Activated T-helper 17 cell treated with anti-CD3 and anti-CD28 coated beads, Interleukin-2, amount 50 U/mL, for 72 hours (primary cell): Measurements from ENCODE around the gene RHO. TPM values are rescaled to one million over a fixed set of nuclear protein-coding genes. Genes with fewer than 3 reads are reported as not detected.

Experiments used
- ATAC-seq: fragments of 150-1000 bp; cut with Tn5 transposase; replicated peaks from 2 replicates; pipeline ENCODE4 v1.10.0; 2021; ENCODE audit warnings: mild to moderate bottlenecking, moderate library complexity
- H3K27ac Mint-ChIP-seq: one replicate; pipeline ENCODE4 v1.8.0; 2022; ENCODE audit warnings: mixed read lengths
- H3K27me3 Mint-ChIP-seq: one replicate; pipeline ENCODE4 v1.8.0; 2022; ENCODE audit warnings: mixed read lengths
- H3K36me3 Mint-ChIP-seq: one replicate; pipeline ENCODE4 v1.8.0; 2022; ENCODE audit warnings: low read depth, mild to moderate bottlenecking, mixed read lengths
- H3K4me1 Mint-ChIP-seq: one replicate; pipeline ENCODE4 v1.8.0; 2022; ENCODE audit warnings: mixed read lengths
- H3K4me3 Mint-ChIP-seq: one replicate; pipeline ENCODE4 v1.8.0; 2022; ENCODE audit warnings: mild to moderate bottlenecking, mixed read lengths
- H3K9me3 Mint-ChIP-seq: one replicate; pipeline ENCODE4 v1.8.0; 2022; ENCODE audit warnings: mixed read lengths
- total RNA-seq, 2 donors: library from RNA; stranded (reverse); gene quantifications; one replicate each; pipeline ENCODE4 v1.2.3, GENCODE V29; 2022

The RHO gene
- total RNA-seq, 2 donors from 2014 or later, result not detected

DNA sequence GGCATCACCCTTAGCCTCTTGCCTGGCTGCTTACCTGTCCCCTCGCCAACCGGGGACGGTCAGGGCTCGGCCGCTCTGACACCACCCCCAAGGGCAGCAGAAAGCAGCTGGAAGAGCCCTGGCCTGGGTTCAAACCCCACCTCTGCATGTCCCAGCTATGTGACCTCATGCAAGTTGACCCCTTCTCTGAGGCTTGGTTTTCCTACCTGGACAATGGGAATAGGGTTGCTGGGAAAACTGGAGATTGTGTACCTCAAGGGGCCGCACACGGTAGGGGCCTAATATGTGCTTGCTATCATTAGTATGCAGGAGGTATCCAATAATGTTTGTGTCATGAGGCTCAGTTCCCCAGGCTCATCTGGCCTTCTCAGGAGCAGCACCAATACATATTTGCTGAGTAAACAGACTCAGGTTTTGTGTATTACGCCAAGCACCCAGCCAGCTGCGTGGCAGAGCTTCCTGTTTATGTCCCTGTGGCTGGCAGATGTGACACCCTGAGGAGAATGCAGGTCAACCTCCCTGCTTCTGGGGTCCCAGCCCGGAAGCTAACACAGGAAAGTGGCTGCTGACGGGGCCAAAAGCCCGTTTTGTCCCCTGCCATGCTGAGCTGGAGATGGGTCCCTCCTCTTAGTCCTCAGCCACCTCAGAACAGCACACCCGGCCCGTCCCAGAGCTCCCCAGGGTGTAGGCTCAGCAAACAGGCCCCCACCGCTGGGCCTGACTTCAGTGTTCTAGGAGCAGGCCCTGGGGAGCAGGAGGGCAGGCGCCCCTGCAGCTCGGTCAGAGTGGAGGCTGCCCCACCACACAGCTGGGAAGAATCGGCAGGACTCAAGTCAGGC lies 48.3 kb downstream of the RHO start:
- Mint-ChIP-seq H3K27me3 (no peaks in the 10 kb centered on the region), H3K27ac (peak overlapping the region; percentile 77), H3K9me3 (no peaks in the 10 kb centered on the region), H3K4me1 (peaks cover 6% of the 10 kb centered on the region), H3K36me3 (no peaks in the 10 kb centered on the region), H3K4me3 (peak overlapping the region; percentile 58)
- ATAC-seq, result peak; percentile 84

DNA sequence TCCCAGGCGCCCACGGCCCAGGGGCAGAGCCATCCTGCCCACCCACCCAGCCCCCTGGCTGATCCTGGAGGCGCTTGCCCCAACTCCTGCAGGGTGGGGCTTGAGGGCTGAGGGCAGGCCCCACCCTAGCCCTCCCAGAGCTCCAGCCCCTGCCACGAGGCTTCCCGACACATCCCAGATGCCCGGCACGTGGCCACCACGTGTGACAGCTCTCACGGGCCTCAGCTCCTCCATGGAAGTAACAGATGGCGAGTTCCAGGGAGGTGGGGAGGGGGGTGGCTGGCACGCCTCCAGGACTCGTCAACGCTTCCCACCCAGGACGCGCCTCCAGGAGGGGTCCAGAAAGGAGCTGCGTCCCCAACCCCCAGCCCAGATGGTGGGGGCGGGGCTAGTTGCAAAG lies 48.9 kb downstream of the RHO start:
- no peaks in the 10 kb centered on the region for H3K36me3 Mint-ChIP-seq
- no peak for ATAC-seq
- no peak overlapping the region for H3K27ac Mint-ChIP-seq
- H3K4me1 Mint-ChIP-seq, result peaks cover 6% of the 10 kb centered on the region
- H3K9me3 Mint-ChIP-seq, result no peaks in the 10 kb centered on the region
- no peaks in the 10 kb centered on the region for H3K27me3 Mint-ChIP-seq
- H3K4me3 Mint-ChIP-seq, result peak overlapping the region; percentile 58

DNA sequence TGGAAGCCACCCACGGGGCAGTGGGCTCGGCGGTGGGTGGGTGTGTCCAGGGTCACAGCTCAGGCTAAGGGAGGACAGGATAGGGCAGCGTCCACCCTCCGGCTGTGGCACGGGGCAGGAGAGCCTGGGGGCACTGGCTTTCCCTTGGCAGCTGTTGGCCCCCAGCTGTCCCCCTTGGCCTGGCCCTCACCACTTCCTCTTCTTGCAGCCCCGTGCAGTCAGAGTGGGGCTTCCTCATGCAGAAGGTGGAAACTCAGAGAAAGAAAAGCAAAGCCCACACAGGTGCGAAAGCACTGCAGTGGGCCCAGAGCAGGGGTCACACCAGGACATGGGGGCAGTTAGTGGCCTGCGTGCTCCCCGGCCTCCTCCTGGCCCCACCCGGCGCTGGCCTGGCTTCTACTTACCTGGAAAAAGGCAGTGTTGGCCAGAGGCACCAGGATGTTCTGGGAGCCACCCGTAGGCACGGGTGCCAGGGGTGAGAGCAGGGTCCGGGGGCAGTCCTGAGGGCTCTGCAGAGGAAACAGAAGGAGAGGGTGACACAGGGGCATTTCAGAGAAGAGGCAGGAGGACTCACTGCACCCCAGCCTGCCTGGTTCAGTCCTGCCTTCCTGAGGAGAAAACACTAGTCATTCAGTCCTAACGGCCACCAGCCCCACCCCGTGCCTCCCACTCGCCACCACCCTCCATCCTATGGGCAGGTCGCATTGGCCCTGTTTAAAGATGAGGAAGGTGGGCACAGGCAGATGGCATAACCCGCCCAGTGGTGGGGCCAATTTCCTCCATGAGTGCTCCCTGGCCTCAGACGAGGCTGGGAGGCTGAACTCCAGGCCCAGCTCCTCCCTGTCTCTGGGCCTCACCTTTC lies 49.7 kb downstream of the RHO start:
- H3K36me3 Mint-ChIP-seq, result no peaks in the 10 kb centered on the region
- no peaks in the 10 kb centered on the region for H3K9me3 Mint-ChIP-seq
- H3K4me3 Mint-ChIP-seq, result peak overlapping the region; percentile 21
- no peak overlapping the region for H3K27ac Mint-ChIP-seq
- peak; percentile 13 for ATAC-seq
- H3K4me1 Mint-ChIP-seq, result peaks cover 6% of the 10 kb centered on the region
- no peaks in the 10 kb centered on the region for H3K27me3 Mint-ChIP-seq

DNA sequence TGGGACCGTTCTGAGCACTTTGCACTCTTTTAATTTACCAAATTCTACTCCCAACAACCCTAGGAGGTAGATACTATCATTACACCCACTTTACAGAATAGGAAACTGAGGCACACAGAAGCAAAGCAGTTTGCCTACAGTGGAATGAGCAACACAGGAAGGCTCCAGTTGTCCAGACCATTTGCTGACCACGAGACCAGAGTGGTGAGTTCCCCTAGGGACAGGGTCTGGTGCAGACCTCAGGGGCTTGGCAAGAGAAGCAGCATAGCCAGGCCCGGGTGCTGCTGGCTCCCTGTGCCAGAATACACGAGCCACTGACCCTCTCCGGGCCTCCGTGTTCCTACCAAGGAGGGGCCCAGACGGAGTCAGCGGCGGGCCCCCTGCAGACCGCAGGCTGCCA lies 51.6 kb downstream of the RHO start:
- Mint-ChIP-seq H3K9me3 (no peaks in the 10 kb centered on the region), H3K36me3 (no peaks in the 10 kb centered on the region), H3K27me3 (no peaks in the 10 kb centered on the region), H3K27ac (no peak overlapping the region), H3K4me1 (peaks cover 10% of the 10 kb centered on the region), H3K4me3 (no peak overlapping the region)
- ATAC-seq, result no peak

DNA sequence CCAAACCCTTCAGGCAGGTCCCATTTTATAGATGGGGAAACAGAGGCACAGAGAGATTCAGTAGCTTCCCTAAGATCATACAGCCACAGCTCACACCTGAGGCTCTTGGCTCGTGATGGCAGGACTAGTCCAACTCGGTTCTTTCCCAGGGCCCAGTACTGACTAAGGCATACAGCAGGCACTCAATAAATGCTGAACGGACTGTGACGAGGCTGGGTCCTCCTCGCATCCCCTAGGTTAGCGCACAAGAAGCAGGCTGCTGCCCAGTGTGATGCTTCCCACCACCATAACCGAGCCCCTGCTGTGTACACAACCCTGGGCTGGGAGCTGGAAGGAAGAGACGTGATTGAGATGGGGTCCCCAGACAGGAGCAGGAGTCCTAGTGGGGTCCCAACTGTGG lies 53.2 kb downstream of the RHO start:
- H3K36me3 Mint-ChIP-seq, result no peaks in the 10 kb centered on the region
- no peak overlapping the region for H3K4me3 Mint-ChIP-seq
- no peak overlapping the region for H3K27ac Mint-ChIP-seq
- H3K4me1 Mint-ChIP-seq, result peaks cover 5% of the 10 kb centered on the region
- no peak for ATAC-seq
- no peaks in the 10 kb centered on the region for H3K9me3 Mint-ChIP-seq
- no peaks in the 10 kb centered on the region for H3K27me3 Mint-ChIP-seq

DNA sequence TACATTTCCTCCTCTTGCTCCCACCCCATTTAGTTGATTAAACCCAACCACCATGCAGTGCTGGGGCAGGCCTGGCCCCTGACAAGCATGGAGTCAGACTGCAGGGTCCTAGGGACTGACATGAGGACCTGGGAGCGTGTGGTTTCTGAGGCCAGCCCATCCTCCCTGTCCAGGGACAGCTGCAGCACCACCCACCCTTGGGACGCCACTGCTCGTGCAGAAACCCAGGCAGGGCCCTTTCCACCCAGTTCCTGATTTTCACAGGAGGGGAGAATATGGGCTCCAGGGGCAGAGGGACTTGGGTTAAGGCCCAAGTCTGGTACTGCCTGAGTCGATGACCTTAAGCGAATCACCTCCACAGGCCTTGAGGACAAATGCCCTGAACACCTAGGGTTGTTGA lies 54.4 kb downstream of the RHO start:
- Mint-ChIP-seq H3K9me3 (no peaks in the 10 kb centered on the region), H3K27me3 (no peaks in the 10 kb centered on the region), H3K27ac (no peak overlapping the region), H3K4me3 (no peak overlapping the region), H3K36me3 (no peaks in the 10 kb centered on the region), H3K4me1 (peaks cover 5% of the 10 kb centered on the region)
- ATAC-seq, result no peak

DNA sequence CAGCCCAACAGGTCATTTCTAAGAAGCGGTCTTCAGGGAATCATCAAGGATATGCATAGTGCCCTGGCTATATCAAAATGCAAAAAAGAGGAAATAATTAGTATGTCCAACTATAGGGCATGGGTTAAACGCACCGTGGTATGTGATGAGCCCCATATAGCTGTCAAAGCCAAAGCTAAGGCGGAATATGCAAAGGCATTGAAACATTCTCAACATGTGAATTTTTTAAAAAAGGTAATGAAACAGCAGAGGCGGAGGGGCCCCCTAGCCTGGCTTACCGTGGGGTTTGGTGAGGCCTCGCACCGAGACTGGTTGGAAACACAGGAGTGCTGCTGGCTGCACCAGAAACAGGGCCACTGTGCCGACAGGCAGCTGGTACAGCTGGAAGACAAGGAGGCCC lies 54.9 kb downstream of the RHO start:
- Mint-ChIP-seq H3K4me3 (no peak overlapping the region), H3K4me1 (peaks cover 5% of the 10 kb centered on the region), H3K27ac (no peak overlapping the region), H3K27me3 (no peaks in the 10 kb centered on the region), H3K9me3 (no peaks in the 10 kb centered on the region), H3K36me3 (no peaks in the 10 kb centered on the region)
- ATAC-seq, result no peak

DNA sequence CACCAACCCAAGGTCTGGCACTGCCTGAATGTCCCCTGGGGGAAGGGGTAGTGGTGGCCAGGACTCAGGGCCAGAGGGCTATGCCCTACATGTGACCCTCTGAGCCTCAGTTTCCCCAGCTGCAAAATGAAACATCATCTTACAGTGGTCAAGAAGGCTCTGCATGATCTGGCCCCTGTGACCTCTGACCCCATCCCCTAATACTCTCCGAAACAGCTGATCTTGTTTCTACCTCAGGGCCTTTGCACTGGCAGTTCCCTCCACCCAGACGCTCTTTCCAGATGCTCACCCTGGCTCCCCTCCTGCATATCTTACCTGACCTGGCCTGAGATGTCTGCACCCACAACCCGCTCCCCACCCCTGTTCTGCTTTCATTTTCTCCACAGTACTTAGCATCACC lies 56.2 kb downstream of the RHO start:
- no peak overlapping the region for H3K27ac Mint-ChIP-seq
- H3K4me3 Mint-ChIP-seq, result no peak overlapping the region
- H3K9me3 Mint-ChIP-seq, result no peaks in the 10 kb centered on the region
- peaks cover 5% of the 10 kb centered on the region for H3K4me1 Mint-ChIP-seq
- H3K36me3 Mint-ChIP-seq, result no peaks in the 10 kb centered on the region
- no peak for ATAC-seq
- no peaks in the 10 kb centered on the region for H3K27me3 Mint-ChIP-seq

Other genes with a start within 250 kb of the RHO start
- 10 to 100 TPM; 52.5 to 55.3 TPM for gene HMCES, start 249.8 kb upstream of the RHO start, total RNA-seq
- 1 to 10 TPM in 1 of 2 donors, under 1 TPM in 1; 0.63 to 1.7 TPM for gene EFCAB12, start 100.0 kb upstream of the RHO start, total RNA-seq
- gene MBD4, start 88.7 kb upstream of the RHO start, total RNA-seq, result 10 to 100 TPM; 38.4 to 44.4 TPM
- 10 to 100 TPM; 19.3 to 33.4 TPM for gene IFT122, start 88.4 kb upstream of the RHO start, total RNA-seq
- gene H1-8, start 14.5 kb downstream of the RHO start, total RNA-seq, result not detected
- gene PLXND1, start 78.0 kb downstream of the RHO start, total RNA-seq, result 1 to 10 TPM; 6.2 to 7.4 TPM